GM13977 (cell line): ENCODE data around the gene LETMD1.

Experiments
- DNase-seq: peaks from one replicate; pipeline ENCODE4 v3.0.0; 2012; ENCODE audit warnings: low spot score
- CTCF ChIP-seq: IDR thresholded peaks from 2 replicates; pipeline ENCODE4 v1.5.1; 2012; ENCODE audit warnings: mild to moderate bottlenecking, control low read depth; ENCODE audit not compliant: insufficient read depth; ENCODE audit errors: extremely low read depth, missing control alignments
- in situ Hi-C: fragments of 300-500 bp; cut with MboI; formaldehyde crosslinking; loops from one replicate; pipeline ENCODE4 v1.12.0; 2022; ENCODE audit warnings: low sequenced_read_pairs, low pct_unique_long_range_greater_than_20kb, mixed read lengths, inconsistent platforms; ENCODE audit not compliant: unreplicated experiment

Gene LETMD1

GRCh38 chr12:51098611-51099010, 50.5 kb downstream of the LETMD1 start:
- no peak for TF ChIP-seq CTCF
- no peak for DNase-seq
- in situ Hi-C loops, result no loop called here

DNA sequence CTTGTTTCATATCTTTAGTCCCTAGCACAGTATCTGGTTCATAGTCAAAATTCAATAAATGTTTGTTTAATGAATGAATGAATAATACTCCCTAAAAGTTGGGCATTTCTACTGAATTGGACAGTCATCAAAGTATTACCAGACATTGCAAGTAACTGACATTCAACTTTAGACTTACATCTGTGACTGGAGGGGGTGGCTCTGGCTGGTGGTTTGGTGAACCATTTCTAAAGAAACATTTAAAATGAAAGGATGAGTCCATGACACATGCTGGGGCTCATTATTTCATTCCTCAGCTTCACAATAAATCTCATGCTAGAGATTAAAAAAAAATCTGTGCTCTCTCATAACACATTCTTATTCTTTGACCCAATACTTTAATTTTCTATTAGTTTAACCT, 55.9 kb downstream of the LETMD1 start:
- in situ Hi-C loops, result no loop called here

DNA sequence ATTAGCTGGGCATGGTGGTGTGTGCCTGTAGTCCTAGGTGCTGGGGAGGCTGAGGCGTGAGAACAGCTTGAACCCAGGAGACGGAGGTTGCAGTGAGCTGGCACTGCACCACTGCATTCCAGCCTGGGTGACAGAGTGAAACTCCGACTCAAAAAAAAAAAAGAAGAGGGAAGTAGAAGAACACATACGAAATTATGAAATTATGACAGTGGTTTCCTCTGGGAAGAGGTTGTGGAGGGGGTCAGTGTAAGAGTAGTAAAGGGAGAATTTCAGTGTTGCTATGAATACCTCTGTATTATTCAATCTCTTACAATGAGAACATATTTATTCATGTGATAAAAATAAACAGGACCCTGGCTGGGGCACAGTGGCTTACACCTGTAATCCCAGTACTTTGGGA, 60.0 kb downstream of the LETMD1 start:
- no peak for TF ChIP-seq CTCF
- in situ Hi-C loops, result no loop called here
- DNase-seq, result no peak

More for the DNA sequence above, 55.9 kb downstream of the LETMD1 start:
- no peak for DNase-seq
- no peak for TF ChIP-seq CTCF
